Measurements from ENCODE around the gene PPP1CA.

- no peak for TF ChIP-seq TAF1 (conservative IDR thresholded peaks at IDR 0.05)
- no peak for TF ChIP-seq REST (IDR thresholded peaks at IDR 0.05)
- no peak for TF ChIP-seq CTCF (IDR thresholded peaks at IDR 0.05; ENCODE audit: low read depth, low read length, missing input control)
- no peak for TF ChIP-seq HNF4A (conservative IDR thresholded peaks at IDR 0.05)
- TF ChIP-seq MAX (IDR thresholded peaks at IDR 0.05), result no peak
- no peak for TF ChIP-seq RXRA (IDR thresholded peaks at IDR 0.05)
Observed at GRCh38 chr11:67413266-67413849, 11.7 kb upstream of the PPP1CA start.

Data from liver (tissue), 3 donors.